Urothelium cell line (cell line): ENCODE measurements around the gene HBS1L.

Experiments used
- DNase-seq: peaks from one replicate; pipeline ENCODE4 v3.0.0; 2011; ENCODE audit warnings: low spot score, mixed read lengths
- FAIRE-seq: peaks from 2 replicates; lab custom pipeline; 2011; peaks lifted over from hg19 to GRCh38; lab: Jason Lieb, UNC

The HBS1L gene

GRCh38 chr6:135054569-135055498 lies at the start of gene HBS1L:
TSS of gene HBS1L (minus strand) at chr6:135054822. CDS start at chr6:135054691, 131 bp downstream.
- peak; percentile 98 for FAIRE-seq
- peak; percentile 99 for DNase-seq

- DNase-seq (no peak), FAIRE-seq (no peak)
Observed at GRCh38 chr6:135104199-135104598, 49.6 kb upstream of the HBS1L start.

DNA sequence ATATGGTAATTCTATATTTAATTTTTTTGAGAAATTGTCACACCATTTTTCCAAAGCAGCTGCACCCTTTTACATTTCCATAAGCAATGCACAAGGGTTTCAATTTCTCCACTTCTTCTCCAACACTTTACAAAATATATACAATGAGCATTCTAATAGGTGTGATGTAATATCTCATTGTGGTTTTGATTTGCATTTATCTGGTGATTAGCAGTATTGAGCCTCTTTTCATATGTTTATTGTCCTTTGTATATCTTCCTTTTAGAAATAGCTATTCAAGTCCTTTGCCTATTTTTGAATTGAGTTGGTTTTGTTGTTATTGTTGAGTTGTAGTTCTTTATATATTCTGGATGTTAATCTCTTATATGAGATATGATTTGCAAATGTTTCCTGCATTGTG lies 47.6 kb upstream of the HBS1L start:
- DNase-seq (no peak), FAIRE-seq (no peak)

- DNase-seq (no peak), FAIRE-seq (no peak)
Observed at GRCh38 chr6:135097172-135097571, 42.5 kb upstream of the HBS1L start.

- no peak for DNase-seq
- FAIRE-seq = no peak
Observed at GRCh38 chr6:135096403-135097130, 41.9 kb upstream of the HBS1L start.

DNA sequence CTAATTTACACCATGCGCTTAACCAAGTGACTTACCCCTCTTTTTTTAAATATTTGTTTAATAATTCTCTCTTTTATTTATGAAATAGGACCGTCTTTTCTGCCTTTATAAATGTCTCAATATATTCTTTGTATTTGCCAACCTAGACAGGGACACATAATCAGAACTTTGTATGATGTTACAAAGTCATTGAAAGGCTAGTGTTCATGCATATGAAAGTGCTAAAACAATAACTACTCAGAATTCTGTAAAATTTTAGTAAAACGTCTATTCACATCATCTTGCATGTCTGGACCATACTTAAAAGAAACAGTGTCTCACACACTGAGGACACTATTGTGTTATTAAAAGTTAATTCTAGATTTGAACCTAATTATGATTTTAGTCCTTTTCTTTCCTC lies 41.1 kb upstream of the HBS1L start:
- DNase-seq (no peak), FAIRE-seq (no peak)

GRCh38 chr6:135094403-135094821 lies 39.8 kb upstream of the HBS1L start:
- FAIRE-seq (no peak), DNase-seq (peak; percentile 8)

- DNase-seq = no peak
- no peak for FAIRE-seq
Observed at GRCh38 chr6:135093578-135093977, 39.0 kb upstream of the HBS1L start.

- FAIRE-seq (no peak), DNase-seq (no peak)
Observed at GRCh38 chr6:135092724-135093123, 38.1 kb upstream of the HBS1L start.

DNA sequence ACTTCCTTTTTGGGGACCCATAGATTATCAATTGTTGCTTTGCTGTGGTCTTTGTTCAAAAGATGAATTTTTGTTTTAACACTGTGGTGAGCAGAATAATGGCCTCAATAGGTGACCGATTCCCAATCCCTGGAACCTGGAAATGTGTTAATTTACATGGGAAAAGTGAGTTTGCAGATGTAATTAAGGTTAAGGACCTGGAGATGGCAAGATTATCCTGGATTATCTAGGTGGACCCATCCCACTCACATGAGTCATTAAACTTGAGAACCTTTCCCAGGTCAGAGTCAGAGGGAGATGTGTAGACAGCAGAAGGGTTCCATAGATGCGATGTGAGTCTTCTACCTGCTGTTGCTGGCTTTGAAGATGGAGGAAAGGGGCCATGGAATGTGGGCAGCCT lies 36.2 kb upstream of the HBS1L start:
- DNase-seq (no peak), FAIRE-seq (no peak)

DNA sequence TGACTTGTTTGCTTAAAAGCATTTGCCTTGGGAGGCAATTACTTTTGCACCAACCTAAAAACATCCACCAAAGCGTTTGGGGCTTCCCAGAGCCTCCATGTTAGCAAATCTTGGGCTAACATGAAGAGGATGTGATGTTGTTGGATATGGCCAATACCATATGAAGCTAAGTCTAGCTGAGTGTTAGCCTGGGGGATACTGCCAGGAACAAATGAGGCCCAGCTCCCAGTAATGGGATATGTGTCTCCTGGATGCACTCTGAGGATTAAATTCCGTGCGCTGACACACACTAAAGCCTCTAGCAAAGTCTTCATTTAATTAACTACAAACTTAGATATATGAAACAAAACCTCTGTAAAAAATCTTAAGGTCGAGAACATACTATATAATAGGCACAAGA lies 35.3 kb upstream of the HBS1L start:
- FAIRE-seq (no peak), DNase-seq (no peak)

DNA sequence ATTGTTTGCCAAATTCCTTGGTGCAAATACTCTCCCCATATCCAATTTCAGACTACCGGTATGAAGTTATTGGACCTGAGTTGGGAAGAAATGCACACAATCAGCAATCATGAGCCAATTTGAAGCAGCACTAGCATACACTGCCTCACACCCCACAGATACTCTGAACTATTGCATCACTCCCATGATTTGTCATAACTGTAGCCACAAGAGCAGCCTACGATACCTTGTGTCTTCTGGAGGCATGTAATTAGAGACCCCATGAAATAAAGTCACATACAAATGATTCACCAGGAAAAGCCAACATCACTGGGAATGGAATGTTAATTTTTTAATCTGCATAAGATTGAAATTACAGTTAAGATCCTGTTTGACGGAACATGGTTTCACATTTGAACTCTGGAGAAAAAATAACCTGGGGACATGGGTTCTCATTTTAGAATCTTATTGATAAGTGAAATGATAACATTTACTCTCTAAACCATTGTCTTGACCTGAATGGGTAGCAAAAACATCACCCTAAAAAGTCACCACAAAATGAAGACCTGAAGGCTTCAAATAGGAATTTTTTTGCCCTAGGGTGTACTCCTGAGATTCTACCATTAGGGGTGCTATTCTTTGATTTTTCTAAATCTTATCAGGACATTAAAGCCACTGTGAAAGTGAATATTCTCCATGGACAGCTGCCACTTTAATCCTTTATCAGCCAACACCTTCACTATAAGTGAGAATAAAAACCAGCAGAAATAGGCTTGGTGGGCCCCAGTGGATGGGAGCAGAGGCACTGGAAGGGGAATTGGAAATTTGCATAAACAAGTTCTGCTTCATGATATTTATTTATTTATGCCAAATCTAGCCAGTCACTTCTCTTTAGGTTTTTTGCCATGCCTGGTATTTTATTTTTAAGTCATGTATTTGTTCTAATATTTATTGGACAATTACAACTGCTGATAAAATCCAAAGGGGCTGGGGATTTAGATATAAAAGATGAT lies 34.5 kb upstream of the HBS1L start:
- no peak for FAIRE-seq
- DNase-seq = peak; percentile 13

GRCh38 chr6:135088281-135088680 lies 33.7 kb upstream of the HBS1L start:
- DNase-seq (no peak), FAIRE-seq (no peak)

GRCh38 chr6:135087803-135088202 lies 33.2 kb upstream of the HBS1L start:
- FAIRE-seq (no peak), DNase-seq (no peak)

- no peak for FAIRE-seq
- no peak for DNase-seq
Observed at GRCh38 chr6:135087403-135087802, 32.8 kb upstream of the HBS1L start.

DNA sequence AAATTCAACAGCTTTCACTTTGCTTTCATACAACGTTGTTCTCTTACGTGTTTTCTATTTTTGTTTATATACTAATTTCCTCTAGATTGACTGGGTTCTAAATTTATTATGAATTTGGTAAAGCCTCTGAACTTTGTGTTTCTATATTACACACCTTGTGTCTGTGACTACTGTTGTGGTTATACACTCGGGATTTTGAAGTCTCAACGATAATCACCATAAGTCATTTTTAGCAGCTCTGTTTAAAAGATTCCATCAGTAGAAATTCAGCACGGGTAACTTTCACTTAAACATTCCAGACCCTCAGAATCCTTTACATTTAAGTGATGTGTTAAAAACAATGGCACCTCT lies 31.8 kb upstream of the HBS1L start:
- no peak for FAIRE-seq

GRCh38 chr6:135085700-135086413 lies 31.2 kb upstream of the HBS1L start:
- DNase-seq (no peak), FAIRE-seq (no peak)

More for the DNA sequence above, 31.8 kb upstream of the HBS1L start:
- DNase-seq = no peak

DNA sequence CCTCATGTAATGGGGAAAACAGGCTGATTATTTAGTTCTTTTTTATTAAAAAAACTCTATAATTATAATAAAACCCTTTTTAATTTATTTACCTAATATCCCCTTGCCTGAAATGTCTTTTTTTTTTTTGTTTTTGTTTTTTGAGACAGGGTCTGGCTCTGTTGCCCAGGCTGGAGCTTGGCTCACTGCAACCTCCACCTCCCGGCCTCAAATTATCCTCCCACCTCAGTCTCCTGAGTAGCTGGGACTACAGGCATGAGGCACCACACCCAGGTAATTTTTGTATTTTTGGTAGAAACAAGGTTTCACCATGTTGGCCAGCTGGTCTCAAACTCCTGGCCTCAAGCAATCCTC lies 30.3 kb upstream of the HBS1L start:
- FAIRE-seq = no peak
- DNase-seq = no peak

DNA sequence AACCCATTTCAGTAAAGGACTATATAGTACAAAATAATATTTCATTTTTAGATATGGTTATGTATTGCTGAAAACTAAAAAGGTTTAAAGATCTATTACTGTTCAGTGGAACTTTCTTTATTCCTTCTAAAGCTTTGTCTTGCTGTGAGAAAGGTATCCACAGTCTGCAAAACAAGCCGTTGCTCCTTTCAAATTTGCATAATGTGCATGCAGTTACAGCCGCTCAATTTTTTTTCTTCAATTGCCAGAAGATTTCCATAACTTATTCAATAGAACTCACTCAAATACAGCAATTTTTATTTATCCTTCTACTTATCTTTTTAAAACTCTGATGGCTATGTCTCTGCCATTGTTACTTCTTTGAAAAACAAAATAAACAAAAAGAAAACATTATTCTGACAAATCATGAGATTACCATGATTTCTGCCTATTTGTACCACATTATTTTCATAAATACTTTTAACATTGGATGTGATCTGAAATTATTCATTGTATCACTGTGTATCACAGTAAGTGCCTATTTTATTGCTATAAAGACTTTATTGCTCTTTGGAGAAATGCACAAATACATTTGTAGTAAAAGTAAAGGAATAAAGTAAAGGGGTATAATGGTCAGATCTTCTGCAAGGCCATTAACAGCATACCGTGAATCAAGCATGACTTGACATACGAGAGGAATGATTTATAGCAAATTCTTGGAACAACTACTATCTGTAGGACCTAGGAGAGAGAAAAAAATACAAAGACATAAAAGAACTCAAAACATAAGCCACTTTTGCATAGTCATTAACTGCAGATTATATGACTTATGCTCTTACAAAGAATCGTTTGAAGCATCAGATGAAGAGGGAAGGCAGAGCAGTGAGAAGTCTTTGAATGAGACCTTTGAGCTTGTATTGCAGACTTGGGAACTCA lies 29.6 kb upstream of the HBS1L start:
- FAIRE-seq (no peak), DNase-seq (no peak)
